BJ (cell line): ENCODE results near the gene PLEKHA1. TPM values are rescaled to one million over a fixed set of nuclear protein-coding genes. Genes with fewer than 3 reads are reported as not detected.

Experiments used
- CTCF ChIA-PET: fragments of 350-600 bp; formaldehyde crosslinking; extraction: SDS; loops from one replicate; lab custom pipeline; 2021; ENCODE audit warnings: antibody characterized with exemption, inconsistent platforms; lab: Yijun Ruan, JAX
- POLR2A ChIA-PET: fragments of 300-600 bp; sonication (Branson Sonifier 250); formaldehyde crosslinking; extraction: SDS; loops from one replicate; lab custom pipeline; 2021; ENCODE audit warnings: antibody characterized with exemption; lab: Charles Lee
- DNase-seq: peaks from one replicate; pipeline ENCODE4 v3.0.0-alpha.2; 2011; ENCODE audit warnings: low read depth
- H3K27me3 ChIP-seq: 2 replicates; pipeline ENCODE4 v1.6.0; 2011; ENCODE audit warnings: low read length; ENCODE audit not compliant: control insufficient read depth, insufficient read depth
- H3K36me3 ChIP-seq: 2 replicates; pipeline ENCODE4 v1.5.1; 2011; ENCODE audit warnings: low read length; ENCODE audit not compliant: control insufficient read depth, insufficient read depth
- H3K4me3 ChIP-seq: 2 replicates; pipeline ENCODE4 v1.5.1; 2011; ENCODE audit warnings: low read depth, mild to moderate bottlenecking, control low read depth, low read length
- CTCF ChIP-seq: IDR thresholded peaks from 2 replicates; pipeline ENCODE4 v1.5.1; 2011; ENCODE audit warnings: low read depth, mild to moderate bottlenecking, control low read depth, inconsistent platforms, low read length, moderate library complexity; ENCODE audit not compliant: insufficient read depth
- polyA plus RNA-seq: library from polyadenylated mRNA; depleted of rRNA; stranded (reverse); fragments of >200 nt; gene quantifications from 2 replicates; pipeline ENCODE4 v1.2.3, GENCODE V29; 2011

PLEKHA1 gene
- polyA plus RNA-seq, 1 experiment: 18.6 TPM

- CTCF ChIA-PET: no interaction called here
Measured at GRCh38 chr10:122448600-122448999, 74.1 kb downstream of the PLEKHA1 start.

GRCh38 chr10:122449153-122449552 is 74.6 kb downstream of the PLEKHA1 start:
- no peaks in the 10 kb centered on the region for H3K36me3 ChIP-seq
- ChIA-PET CTCF (interaction anchor here (1.0 kb wide), 1 partner anchor 116 kb away, joined by 4 read pairs; no protein-coding TSS in a partner anchor), POLR2A (no interaction called here)
- no peak for TF ChIP-seq CTCF
- no peak overlapping the region for H3K4me3 ChIP-seq
- no peak for DNase-seq
- H3K27me3 ChIP-seq: no peaks in the 10 kb centered on the region

More at GRCh38 chr10:122448600-122448999, 74.1 kb downstream of the PLEKHA1 start:
- DNase-seq: no peak
- no peak for TF ChIP-seq CTCF
- Histone ChIP-seq H3K4me3 (no peak overlapping the region), H3K27me3 (no peaks in the 10 kb centered on the region), H3K36me3 (no peaks in the 10 kb centered on the region)
- POLR2A ChIA-PET: no interaction called here

GRCh38 chr10:122450353-122450990 is 76.0 kb downstream of the PLEKHA1 start:
- ChIA-PET POLR2A (no interaction called here), CTCF (interaction anchor here (0.6 to 1.4 kb wide), 5 partner anchors 10 to 115 kb away, joined by 3 to 4 read pairs (median 3); no protein-coding TSS in a partner anchor)
- Histone ChIP-seq H3K36me3 (no peaks in the 10 kb centered on the region), H3K4me3 (no peak overlapping the region), H3K27me3 (peaks cover 2% of the 10 kb centered on the region; the same call in 1 of the 2 replicates)
- TF ChIP-seq CTCF: no peak
- DNase-seq: no peak

- Histone ChIP-seq H3K36me3 (no peaks in the 10 kb centered on the region), H3K4me3 (no peak overlapping the region), H3K27me3 (peaks cover 8% of the 10 kb centered on the region)
- TF ChIP-seq CTCF: no peak
- DNase-seq: no peak
- CTCF ChIA-PET: interaction anchor here (2.3 to 3.5 kb wide), 2 partner anchors 19 to 112 kb away, joined by 6 to 19 read pairs; no protein-coding TSS in a partner anchor
- POLR2A ChIA-PET: interaction anchor here (0.6 kb wide), 1 partner anchor 8 kb away, joined by 4 read pairs; no protein-coding TSS in a partner anchor
Measured at GRCh38 chr10:122454071-122454470, 79.6 kb downstream of the PLEKHA1 start.

- TF ChIP-seq CTCF: no peak
- Histone ChIP-seq H3K36me3 (no peaks in the 10 kb centered on the region), H3K27me3 (peaks cover 8% of the 10 kb centered on the region), H3K4me3 (no peak within 1 kb of the TSS)
- no peak for DNase-seq
- CTCF ChIA-PET: interaction anchor here (0.9 to 3.5 kb wide), 2 partner anchors 20 to 155 kb away, joined by 5 to 19 read pairs; no protein-coding TSS in a partner anchor
- POLR2A ChIA-PET: interaction anchor here (0.6 kb wide), 1 partner anchor 9 kb away, joined by 4 read pairs; no protein-coding TSS in a partner anchor
Measured at GRCh38 chr10:122454603-122455080, 80.1 kb downstream of the PLEKHA1 start, which contains the start of gene ARMS2. ARMS2 (plus strand) TSS chr10:122454653; CDS start chr10:122454728, 75 bp downstream.
